Spleen (tissue), 11 donors: ENCODE data around the gene DHX15. TPM values are rescaled to one million over a fixed set of nuclear protein-coding genes. Genes with fewer than 3 reads are reported as not detected.

Source experiments
- DNase-seq: peaks from one replicate; pipeline ENCODE4 v3.0.0-alpha.2; 2020
- H3K27ac ChIP-seq, 8 donors: fragments of 200-600 bp; sonication (generic) in 7 of 8; 1 replicate in 4 of 8; 2 replicates in 4 of 8; pipeline versions ENCODE4 v1.5.0 to v1.8.0; 2016 to 2021; ENCODE audit warnings: inconsistent platforms in 4 of 8, mild to moderate bottlenecking in 4 of 8, moderate library complexity in 1 of 8
- H3K27me3 ChIP-seq, 7 donors: fragments of 200-600 bp; sonication (generic) in 6 of 7; replicated peaks in 1 of 7; 1 replicate in 4 of 7; 2 replicates in 3 of 7; pipeline versions ENCODE4 v1.5.0 to v1.8.0; 2016 to 2021; ENCODE audit warnings: inconsistent platforms in 3 of 7, mild to moderate bottlenecking in 1 of 7
- H3K36me3 ChIP-seq, 6 donors: fragments of 200-600 bp; sonication (generic) in 5 of 6; 1 replicate in 4 of 6; 2 replicates in 2 of 6; pipeline versions ENCODE4 v1.5.0 to v1.8.0; 2016 to 2021; ENCODE audit warnings: inconsistent platforms in 2 of 6
- H3K4me1 ChIP-seq, 6 donors: fragments of 200-600 bp; sonication (generic) in 5 of 6; 1 replicate in 3 of 6; 2 replicates in 3 of 6; pipeline versions ENCODE4 v1.5.0 to v1.8.0; 2016 to 2021; ENCODE audit warnings: inconsistent platforms in 3 of 6
- H3K4me3 ChIP-seq, 8 donors: fragments of 200-600 bp; sonication (generic) in 7 of 8; 1 replicate in 4 of 8; 2 replicates in 4 of 8; pipeline versions ENCODE4 v1.5.0 to v1.8.0; 2016 to 2021; ENCODE audit warnings: inconsistent platforms in 4 of 8, mild to moderate bottlenecking in 4 of 8, moderate library complexity in 2 of 8
- H3K9me3 ChIP-seq, 8 donors: fragments of 200-600 bp; sonication (generic) in 7 of 8; 1 replicate in 4 of 8; 2 replicates in 4 of 8; pipeline versions ENCODE4 v1.5.0 to v1.8.0; 2016 to 2021; ENCODE audit warnings: inconsistent platforms in 4 of 8
- CTCF ChIP-seq, 11 experiments: fragments of 200-600 bp in 7 of 11; fragments of 450-650 bp in 4 of 11; sonication (generic) in 4 of 11; IDR thresholded peaks in 8 of 11; conservative IDR thresholded peaks in 3 of 11; 1 replicate in 7 of 11; 2 replicates in 4 of 11; pipeline versions ENCODE4 v1.4.0 to v1.8.0; 2016 to 2021; ENCODE audit warnings: antibody characterized with exemption in 11 of 11, inconsistent platforms in 4 of 11, mild to moderate bottlenecking in 1 of 11
- POLR2A ChIP-seq, 3 donors: fragments of 450-650 bp; IDR thresholded peaks; one replicate each; pipeline ENCODE4 v1.5.1; 2017; ENCODE audit warnings: antibody characterized with exemption in 3 of 3, mild to moderate bottlenecking in 1 of 3
- POLR2AphosphoS5 ChIP-seq, 3 donors: sonication (generic); formaldehyde crosslinking; IDR thresholded peaks; one replicate each; pipeline ENCODE4 v1.5.1; 2017; ENCODE audit warnings: antibody characterized with exemption in 3 of 3
- WGBS, 5 donors: extraction: QIAGEN DNeasy Blood & Tissue Kit in 3 of 5; methylation state at CpG; one replicate each; pipeline versions ENCODE4 v1.1.5 to v1.1.7; 2013 to 2018; 5-methylcytosine and 5-hydroxymethylcytosine counted together
- intact Hi-C: fragments of 100-400 bp; cut with DNase I; formaldehyde crosslinking; loops from one replicate; pipeline ENCODE4 v1.15.0; 2023; ENCODE audit warnings: low total_unique reads
- polyA plus RNA-seq, 3 donors: library from polyadenylated mRNA; stranded (reverse); fragments of 200-250 nt; gene quantifications; one replicate each; pipeline ENCODE4 v1.2.1, GENCODE V29; 2013
- total RNA-seq, 7 donors: library from RNA; depleted of rRNA in 3 of 7; stranded (reverse); fragments of >200 nt in 3 of 7; fragmentation: NEBNext Ultra II Directional in 4 of 7; extraction: Animal tissue kit (Norgen Biotek cat#: 25700) in 4 of 7; gene quantifications; one replicate each; pipeline versions ENCODE4 v1.1.0 to v1.2.1, GENCODE V29; 2016 to 2021
- donor health status: healthy with polysubstance abuse.
- donor health status: DM: no; HTN: no; CAD: no; lungs with moderate emphysema.
- donor health status: DM: no; HTN: no; CAD: no.
- donor health status: Bipolar disorder and iron deficiency.
- donor health status: healthy.
- donor health status: DM: no; HTN: no; CAD: no.
- donor health status: DM: yes; HTN: yes; CAD: no.

DHX15 gene
- total and polyA plus RNA-seq, 10 donors: 47.5 to 180 (median 119) TPM

DNA sequence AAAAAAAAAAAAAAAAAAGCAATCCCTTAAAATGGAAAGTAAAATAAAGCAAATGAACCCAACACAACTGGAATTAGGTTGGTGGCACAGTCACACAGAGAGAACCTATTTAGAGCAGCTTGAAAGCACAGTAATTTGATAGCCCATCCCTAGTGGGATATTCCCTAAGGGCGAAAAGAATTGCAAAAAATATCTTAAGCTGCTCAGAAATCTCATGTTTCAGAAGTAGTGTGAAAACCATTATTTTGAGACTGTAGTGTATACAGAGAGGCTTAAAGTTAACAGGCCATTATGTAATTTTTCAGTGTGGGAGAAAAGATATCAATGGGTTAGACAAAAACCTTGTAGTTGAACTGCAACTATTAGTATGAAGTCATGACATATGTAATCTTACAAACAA lies 40.0 kb upstream of the DHX15 start:
- intact Hi-C loops: no loop called here

DNA sequence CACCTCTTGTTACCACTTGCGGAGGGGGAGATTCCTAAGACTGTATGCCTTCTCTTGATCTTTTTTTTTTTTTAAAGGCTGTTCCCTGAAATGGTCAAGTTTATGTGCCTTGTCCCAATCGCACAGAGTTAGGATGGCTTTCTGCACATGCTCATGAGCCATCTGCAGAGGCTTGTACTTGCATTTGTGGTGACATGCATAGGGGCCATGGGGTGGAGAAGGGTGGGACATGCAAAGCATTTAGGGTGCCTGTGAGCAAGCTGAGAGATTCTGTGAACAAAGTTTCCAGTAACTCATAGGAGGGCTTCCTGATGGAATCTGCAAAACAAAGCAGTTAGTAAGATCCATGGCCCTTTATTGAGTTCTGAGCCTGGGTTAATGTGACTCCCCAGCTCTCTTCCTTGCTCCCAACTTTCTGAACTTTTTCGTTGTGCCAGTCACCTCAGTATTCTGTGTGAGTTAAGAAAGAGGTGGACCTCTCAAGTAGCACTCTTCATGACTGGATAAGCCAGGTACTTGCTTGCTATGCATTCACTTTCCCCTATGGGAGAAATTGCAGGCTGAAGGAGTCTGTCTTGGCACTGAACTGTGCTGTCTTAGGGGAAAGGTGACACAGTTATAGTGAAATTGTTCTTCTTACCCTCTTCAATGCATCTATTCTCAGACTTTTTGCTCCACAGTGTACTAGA lies 37.9 kb upstream of the DHX15 start:
- intact Hi-C loops: no loop called here

More for the DNA sequence above, 40.0 kb upstream of the DHX15 start:
- no peak overlapping the region for H3K4me3 ChIP-seq
- H3K27me3 ChIP-seq: no peaks in the 10 kb centered on the region
- H3K36me3 ChIP-seq: no peaks in the 10 kb centered on the region
- WGBS, 5 donors: 39 to 80% (median 50%) methylated on average over 1 of the region's 1 CpG
- no peak for DNase-seq
- H3K4me1 ChIP-seq: no peaks in the 10 kb centered on the region
- no peak for TF ChIP-seq POLR2AphosphoS5 (IDR thresholded peaks at IDR 0.05)
- TF ChIP-seq CTCF (IDR thresholded peaks at IDR 0.05 in 8 of 11, conservative IDR thresholded peaks at IDR 0.05 in 3 of 11): no peak
- H3K27ac ChIP-seq: no peak overlapping the region
- H3K9me3 ChIP-seq: peaks cover 0 to 23% (median 19%) of the 10 kb centered on the region in 8 donors

DNA sequence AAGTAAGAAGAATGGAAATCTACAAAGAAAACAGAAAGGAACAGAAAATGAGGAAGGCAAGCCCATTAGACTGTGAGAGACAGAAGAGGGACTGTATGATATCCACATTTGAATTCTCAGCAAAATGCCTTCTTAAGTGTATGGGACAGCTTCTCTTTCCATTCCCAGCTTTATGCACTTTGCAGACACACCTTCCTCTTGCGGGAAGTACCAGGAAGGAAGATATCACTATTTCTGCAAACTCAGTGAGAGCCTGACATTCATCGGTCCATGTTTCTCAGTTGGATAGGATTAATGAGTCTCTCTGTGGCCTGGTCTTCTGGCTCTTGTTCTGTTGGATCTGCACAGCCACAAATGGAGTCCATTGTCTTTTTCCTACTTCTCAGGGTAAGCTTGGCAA lies 31.6 kb upstream of the DHX15 start:
- DNase-seq: no peak
- intact Hi-C loops: no loop called here

More for the DNA sequence above, 37.9 kb upstream of the DHX15 start:
- H3K4me3 ChIP-seq: no peak overlapping the region
- TF ChIP-seq POLR2AphosphoS5 (IDR thresholded peaks at IDR 0.05) (no peak), CTCF (IDR thresholded peaks at IDR 0.05 in 8 of 11, conservative IDR thresholded peaks at IDR 0.05 in 3 of 11) (no peak), POLR2A (IDR thresholded peaks at IDR 0.05) (no peak)
- H3K9me3 ChIP-seq: peaks cover 0 to 31% (median 20%) of the 10 kb centered on the region in 8 donors
- WGBS, 5 donors: 75 to 91% (median 82%) methylated on average over 3 of the region's 3 CpGs
- no peaks in the 10 kb centered on the region for H3K27me3 ChIP-seq
- no peaks in the 10 kb centered on the region for H3K4me1 ChIP-seq
- no peak overlapping the region for H3K27ac ChIP-seq
- DNase-seq: no peak
- H3K36me3 ChIP-seq: no peaks in the 10 kb centered on the region

More for the DNA sequence above, 31.6 kb upstream of the DHX15 start:
- no peak overlapping the region for H3K27ac ChIP-seq
- 71 to 96% (median 87%) methylated on average over 2 of the region's 2 CpGs for WGBS, 5 donors
- no peak for TF ChIP-seq POLR2A (IDR thresholded peaks at IDR 0.05)
- TF ChIP-seq CTCF (IDR thresholded peaks at IDR 0.05 in 8 of 11, conservative IDR thresholded peaks at IDR 0.05 in 3 of 11): no peak
- TF ChIP-seq POLR2AphosphoS5 (IDR thresholded peaks at IDR 0.05): no peak
- no peaks in the 10 kb centered on the region for H3K36me3 ChIP-seq
- no peaks in the 10 kb centered on the region for H3K4me1 ChIP-seq
- no peak overlapping the region for H3K4me3 ChIP-seq
- H3K27me3 ChIP-seq: no peaks in the 10 kb centered on the region
- H3K9me3 ChIP-seq: peaks cover 0 to 25% (median 16%) of the 10 kb centered on the region in 8 donors
